Measurements from ENCODE around the gene CACNA1C. TPM values are rescaled to one million over a fixed set of nuclear protein-coding genes. Genes with fewer than 3 reads are reported as not detected.

CACNA1C gene
- total and polyA plus RNA-seq, 10 of the 15 experiments (the other 5 are each of a cell fraction or from before 2014, with no cell fraction given): under 0.01 to 0.15 (median 0.09) TPM; not detected in 5

DNA sequence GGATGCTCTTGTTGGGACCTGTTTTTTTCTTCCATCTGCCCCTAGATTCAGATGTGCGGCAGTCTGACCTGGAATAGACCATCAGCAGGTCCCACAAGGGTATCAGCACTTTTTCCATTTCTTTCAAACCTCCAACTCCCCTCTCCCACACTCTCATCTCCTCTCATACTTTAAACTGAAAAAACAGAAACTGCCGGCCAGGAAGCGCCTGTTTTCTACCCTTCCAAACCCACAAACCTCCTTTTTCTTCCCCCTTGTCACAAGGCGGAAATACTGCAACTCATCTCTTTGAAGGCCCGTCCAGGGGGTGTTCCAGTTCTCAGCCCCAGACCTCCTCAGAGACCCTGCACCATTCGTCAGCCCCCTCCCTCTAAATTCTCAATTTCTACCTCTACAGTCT lies 679.5 kb downstream of the CACNA1C start:
- no peak overlapping the region for H3K9ac ChIP-seq (ENCODE audit: control insufficient read depth, insufficient read depth, low read length)
- no peak for FAIRE-seq
- in situ Hi-C loops (cut with MboI): no loop called here
- TF ChIP-seq, protein P1, sequence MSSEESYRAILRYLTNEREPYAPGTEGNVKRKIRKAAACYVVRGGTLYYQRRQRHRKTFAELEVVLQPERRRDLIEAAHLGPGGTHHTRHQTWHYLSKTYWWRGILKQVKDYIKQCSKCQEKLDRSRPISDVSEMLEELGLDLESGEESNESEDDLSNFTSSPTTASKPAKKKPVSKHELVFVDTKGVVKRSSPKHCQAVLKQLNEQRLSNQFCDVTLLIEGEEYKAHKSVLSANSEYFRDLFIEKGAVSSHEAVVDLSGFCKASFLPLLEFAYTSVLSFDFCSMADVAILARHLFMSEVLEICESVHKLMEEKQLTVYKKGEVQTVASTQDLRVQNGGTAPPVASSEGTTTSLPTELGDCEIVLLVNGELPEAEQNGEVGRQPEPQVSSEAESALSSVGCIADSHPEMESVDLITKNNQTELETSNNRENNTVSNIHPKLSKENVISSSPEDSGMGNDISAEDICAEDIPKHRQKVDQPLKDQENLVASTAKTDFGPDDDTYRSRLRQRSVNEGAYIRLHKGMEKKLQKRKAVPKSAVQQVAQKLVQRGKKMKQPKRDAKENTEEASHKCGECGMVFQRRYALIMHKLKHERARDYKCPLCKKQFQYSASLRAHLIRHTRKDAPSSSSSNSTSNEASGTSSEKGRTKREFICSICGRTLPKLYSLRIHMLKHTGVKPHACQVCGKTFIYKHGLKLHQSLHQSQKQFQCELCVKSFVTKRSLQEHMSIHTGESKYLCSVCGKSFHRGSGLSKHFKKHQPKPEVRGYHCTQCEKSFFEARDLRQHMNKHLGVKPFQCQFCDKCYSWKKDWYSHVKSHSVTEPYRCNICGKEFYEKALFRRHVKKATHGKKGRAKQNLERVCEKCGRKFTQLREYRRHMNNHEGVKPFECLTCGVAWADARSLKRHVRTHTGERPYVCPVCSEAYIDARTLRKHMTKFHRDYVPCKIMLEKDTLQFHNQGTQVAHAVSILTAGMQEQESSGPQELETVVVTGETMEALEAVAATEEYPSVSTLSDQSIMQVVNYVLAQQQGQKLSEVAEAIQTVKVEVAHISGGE (CRISPR knock-in tag; IDR thresholded peaks at IDR 0.05): no peak
- TF ChIP-seq ZNF687 (IDR thresholded peaks at IDR 0.05): no peak
- ATAC-seq: no peak
- no peaks in the 10 kb centered on the region for H3K9me3 ChIP-seq (replicated peaks; ENCODE audit: control insufficient read depth, insufficient read depth, low read length)
- no peaks in the 10 kb centered on the region for H3K36me3 ChIP-seq (ENCODE audit: control insufficient read depth in 2 of 2, insufficient read depth in 2 of 2, low read length in 1 of 2)
- ChIA-PET RAD21 (ENCODE audit: unreplicated experiment) (no interaction called here), POLR2A (no interaction called here), CTCF (no interaction called here), SMC1A (ENCODE audit: uncharacterized antibody, unreplicated experiment) (no interaction called here)
- H2AFZ ChIP-seq (ENCODE audit: control insufficient read depth, low read depth, low read length): no peak overlapping the region
- H3K4me3 ChIP-seq: no peak overlapping the region
- H3K79me2 ChIP-seq (ENCODE audit: control insufficient read depth, insufficient read depth, low read length): no peaks in the 10 kb centered on the region
- no peak overlapping the region for H3K27ac ChIP-seq (ENCODE audit: control insufficient read depth, insufficient read depth)
- BruUV-seq (replicated peaks): no TSS peak
- peaks cover 0 to 7% of the 10 kb centered on the region in 2 experiments for H3K27me3 ChIP-seq (replicated peaks in 1 of 2; ENCODE audit: control insufficient read depth in 2 of 2, insufficient read depth in 2 of 2, low read length in 1 of 2)
- intact Hi-C loops (cut with micrococcal nuclease; ENCODE audit: unreplicated experiment): no loop called here
- H3K4me2 ChIP-seq (ENCODE audit: control insufficient read depth, insufficient read depth): no peak overlapping the region
- H3K4me1 ChIP-seq (ENCODE audit: control insufficient read depth, insufficient read depth, low read length): no peaks in the 10 kb centered on the region
- H4K20me1 ChIP-seq (ENCODE audit: control insufficient read depth, insufficient read depth): no peaks in the 10 kb centered on the region
- WGBS (ENCODE audit: insufficient coverage, insufficient replicate concordance, low lambda C conversion rate, missing lambda C conversion rate): 0% methylated on average over 6 of the region's 6 CpGs
- DNase-seq (ENCODE audit: low read depth, low spot score): no peak

All from GM12878 (cell line).